ENCODE results near the gene NPAS3. TPM values are rescaled to one million over a fixed set of nuclear protein-coding genes. Genes with fewer than 3 reads are reported as not detected.

The NPAS3 gene
- total RNA-seq, 1 donor from 2014 or later: 22.0 TPM

GRCh38 chr14:33834466-33835260 lies 896.0 kb downstream of the NPAS3 start:
- FAIRE-seq (no peak), DNase-seq (ENCODE audit: low spot score in 2 of 2) (no peak)

GRCh38 chr14:33835261-33835655 lies 896.6 kb downstream of the NPAS3 start:
- DNase-seq (ENCODE audit: low spot score in 2 of 2): no peak
- FAIRE-seq: no peak

GRCh38 chr14:33835677-33836076 lies 897.0 kb downstream of the NPAS3 start:
- DNase-seq (ENCODE audit: low spot score in 2 of 2): no peak
- no peak for FAIRE-seq

GRCh38 chr14:33836203-33836899 lies 897.7 kb downstream of the NPAS3 start:
- FAIRE-seq (no peak), DNase-seq (ENCODE audit: low spot score in 2 of 2) (no peak)

- FAIRE-seq: no peak
- DNase-seq (ENCODE audit: low spot score in 2 of 2): no peak
Observed at GRCh38 chr14:33836900-33837577, 898.4 kb downstream of the NPAS3 start.

- no peak for DNase-seq (ENCODE audit: low spot score in 2 of 2)
- FAIRE-seq: no peak
Observed at GRCh38 chr14:33837943-33838683, 899.4 kb downstream of the NPAS3 start.

GRCh38 chr14:33839193-33840076 lies 900.8 kb downstream of the NPAS3 start:
- DNase-seq (ENCODE audit: low spot score in 2 of 2): peak; percentile 28 to 54
- no peak for FAIRE-seq

GRCh38 chr14:33840797-33841196 lies 902.1 kb downstream of the NPAS3 start:
- FAIRE-seq: no peak
- DNase-seq (ENCODE audit: low spot score in 2 of 2): no peak

- DNase-seq (ENCODE audit: low spot score in 2 of 2): no peak
- no peak for FAIRE-seq
Observed at GRCh38 chr14:33842299-33842698, 903.6 kb downstream of the NPAS3 start.

GRCh38 chr14:33844118-33844517 lies 905.4 kb downstream of the NPAS3 start:
- DNase-seq (ENCODE audit: low spot score in 2 of 2) (no peak), FAIRE-seq (no peak)

GRCh38 chr14:33846100-33846824 lies 907.6 kb downstream of the NPAS3 start:
- FAIRE-seq: peak; percentile 75
- peak in 1 of 2 donors; percentile 19 for DNase-seq (ENCODE audit: low spot score in 2 of 2)

GRCh38 chr14:33847066-33847465 lies 908.4 kb downstream of the NPAS3 start:
- DNase-seq (ENCODE audit: low spot score in 2 of 2) (no peak), FAIRE-seq (no peak)

GRCh38 chr14:33848009-33848408 lies 909.3 kb downstream of the NPAS3 start:
- FAIRE-seq: no peak
- no peak for DNase-seq (ENCODE audit: low spot score in 2 of 2)

GRCh38 chr14:33848706-33849454 lies 910.2 kb downstream of the NPAS3 start:
- DNase-seq (ENCODE audit: low spot score in 2 of 2) (peak in 1 of 2 donors; percentile 28), FAIRE-seq (no peak)

GRCh38 chr14:33849455-33849801 lies 910.7 kb downstream of the NPAS3 start:
- no peak for FAIRE-seq

GRCh38 chr14:33850826-33851225 lies 912.1 kb downstream of the NPAS3 start:
- DNase-seq (ENCODE audit: low spot score in 2 of 2): no peak
- FAIRE-seq: no peak

More at GRCh38 chr14:33849455-33849801, 910.7 kb downstream of the NPAS3 start:
- DNase-seq (ENCODE audit: low spot score in 2 of 2): no peak

GRCh38 chr14:33851366-33851765 lies 912.7 kb downstream of the NPAS3 start:
- no peak for FAIRE-seq
- DNase-seq (ENCODE audit: low spot score in 2 of 2): no peak

- no peak for FAIRE-seq
Observed at GRCh38 chr14:33851931-33852330, 913.3 kb downstream of the NPAS3 start.

More at GRCh38 chr14:33851931-33852330, 913.3 kb downstream of the NPAS3 start:
- no peak for DNase-seq (ENCODE audit: low spot score in 2 of 2)

Measured in frontal cortex (tissue), 4 donors.